ENCODE results near the gene EHD3.

EHD3 gene

GRCh38 chr2:31258351-31258750, 24.4 kb downstream of the EHD3 start:
- TF ChIP-seq ZFX (IDR thresholded peaks at IDR 0.05; ENCODE audit: borderline replicate concordance), result no peak
- TF ChIP-seq CTCF (IDR thresholded peaks at IDR 0.05), result no peak
- H3K27ac ChIP-seq, result no peak overlapping the region

GRCh38 chr2:31259075-31259474, 25.1 kb downstream of the EHD3 start:
- H3K27ac ChIP-seq, result no peak overlapping the region
- no peak for TF ChIP-seq CTCF (IDR thresholded peaks at IDR 0.05)
- no peak for TF ChIP-seq ZFX (IDR thresholded peaks at IDR 0.05; ENCODE audit: borderline replicate concordance)

GRCh38 chr2:31260870-31261269, 26.9 kb downstream of the EHD3 start:
- no peak for TF ChIP-seq CTCF (IDR thresholded peaks at IDR 0.05)
- TF ChIP-seq ZFX (IDR thresholded peaks at IDR 0.05; ENCODE audit: borderline replicate concordance), result no peak

GRCh38 chr2:31263636-31264190, 29.8 kb downstream of the EHD3 start:
- no peak for TF ChIP-seq ZFX (IDR thresholded peaks at IDR 0.05; ENCODE audit: borderline replicate concordance)
- no peak for TF ChIP-seq CTCF (IDR thresholded peaks at IDR 0.05)

More at GRCh38 chr2:31260870-31261269, 26.9 kb downstream of the EHD3 start:
- no peak overlapping the region for H3K27ac ChIP-seq

GRCh38 chr2:31265234-31265633, 31.3 kb downstream of the EHD3 start:
- no peak overlapping the region for H3K27ac ChIP-seq
- no peak for TF ChIP-seq ZFX (IDR thresholded peaks at IDR 0.05; ENCODE audit: borderline replicate concordance)
- TF ChIP-seq CTCF (IDR thresholded peaks at IDR 0.05), result no peak

More at GRCh38 chr2:31263636-31264190, 29.8 kb downstream of the EHD3 start:
- no peak overlapping the region for H3K27ac ChIP-seq

GRCh38 chr2:31266804-31267203, 32.9 kb downstream of the EHD3 start:
- TF ChIP-seq CTCF (IDR thresholded peaks at IDR 0.05) (no peak), ZFX (IDR thresholded peaks at IDR 0.05; ENCODE audit: borderline replicate concordance) (no peak)
- H3K27ac ChIP-seq, result no peak overlapping the region

GRCh38 chr2:31267437-31268120, 33.6 kb downstream of the EHD3 start:
- H3K27ac ChIP-seq, result no peak overlapping the region
- TF ChIP-seq ZFX (IDR thresholded peaks at IDR 0.05; ENCODE audit: borderline replicate concordance), result no peak
- no peak for TF ChIP-seq CTCF (IDR thresholded peaks at IDR 0.05)
